HG02642 (cell line): ENCODE data around the gene PRRC2B.
"Not testable (repeated sequence)": the region's sequence is repeated elsewhere in the genome, so short reads cannot be mapped to it uniquely, and the experiment has no call there.

ENCODE experiments used
- ATAC-seq: cut with Tn5 transposase; IDR thresholded peaks from one replicate; pipeline ENCODE4 v1.9.1; 2021; ENCODE audit warnings: mild to moderate bottlenecking; ENCODE audit not compliant: unreplicated experiment, poor library complexity

Gene PRRC2B

DNA sequence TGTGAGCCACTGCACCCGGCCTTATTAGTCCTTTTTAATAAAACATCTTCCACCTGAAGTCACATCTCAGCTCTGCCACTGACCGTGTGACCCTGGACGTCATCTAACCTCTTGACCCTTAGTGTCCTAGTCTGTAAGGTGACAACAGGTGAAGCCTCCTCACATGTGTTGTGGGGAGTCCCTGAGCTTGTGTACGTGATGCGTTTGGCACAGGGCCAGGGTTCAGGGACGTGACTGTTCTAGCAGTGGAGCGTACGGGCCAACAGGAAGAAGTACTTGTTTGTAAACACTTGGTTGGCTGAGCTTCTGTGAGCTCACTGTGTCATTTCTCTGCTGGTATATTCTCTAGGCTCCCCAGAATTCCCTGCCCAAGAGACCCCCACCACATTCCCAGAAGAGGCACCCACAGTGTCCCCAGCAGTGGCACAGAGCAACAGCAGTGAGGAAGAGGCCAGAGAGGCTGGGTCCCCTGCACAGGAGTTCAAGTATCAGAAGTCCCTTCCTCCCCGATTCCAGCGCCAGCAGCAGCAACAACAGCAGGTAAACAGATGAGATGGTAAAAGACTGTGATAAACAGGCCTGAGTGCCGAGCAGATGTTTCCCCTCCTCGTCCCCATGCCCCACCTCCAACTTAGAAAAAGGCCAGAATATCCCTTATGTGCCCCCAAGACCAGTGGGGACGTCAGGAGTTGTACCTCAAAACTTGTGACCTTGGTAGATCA lies 73.5 kb downstream of the PRRC2B start:
- ATAC-seq = no peak

DNA sequence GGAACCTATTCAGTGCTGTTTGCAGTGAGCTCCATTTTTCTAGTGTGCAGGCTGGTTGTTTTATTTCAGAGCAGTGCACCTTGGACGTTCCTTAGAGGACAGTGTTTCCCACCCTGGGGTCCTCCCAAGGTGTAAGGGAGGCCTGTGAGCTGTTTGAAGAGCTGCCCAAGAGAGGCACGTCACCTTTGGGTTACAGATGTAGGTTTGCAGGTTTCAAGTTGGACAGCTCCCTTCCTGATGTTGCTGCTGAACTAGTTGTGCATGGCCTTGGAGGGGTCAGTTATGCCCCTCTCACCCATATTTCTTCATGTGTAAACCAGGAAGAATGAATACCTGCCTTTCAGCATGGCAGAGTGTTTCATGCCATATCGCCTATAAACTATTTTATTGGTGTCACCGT lies 74.1 kb downstream of the PRRC2B start:
- ATAC-seq = no peak

DNA sequence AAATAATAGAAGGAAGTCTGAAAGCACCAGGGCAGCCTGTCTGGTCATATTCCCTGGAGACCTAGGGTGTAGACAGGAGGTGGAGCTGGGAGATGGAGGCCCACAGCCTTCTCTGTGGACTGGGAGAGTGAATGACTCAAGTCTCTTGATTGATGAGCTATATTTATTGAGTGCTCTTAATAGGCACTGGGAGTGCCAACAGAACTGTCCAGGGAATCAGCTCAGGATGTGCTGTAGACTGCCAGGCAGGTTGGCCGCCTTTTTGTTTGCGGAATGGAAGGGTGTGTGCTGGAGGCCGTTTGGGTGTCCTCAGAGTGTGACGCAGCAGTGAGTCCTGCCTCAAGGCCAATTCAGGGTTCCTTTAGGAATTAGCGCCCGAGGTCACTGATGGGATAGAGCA lies 75.5 kb downstream of the PRRC2B start:
- no peak for ATAC-seq

DNA sequence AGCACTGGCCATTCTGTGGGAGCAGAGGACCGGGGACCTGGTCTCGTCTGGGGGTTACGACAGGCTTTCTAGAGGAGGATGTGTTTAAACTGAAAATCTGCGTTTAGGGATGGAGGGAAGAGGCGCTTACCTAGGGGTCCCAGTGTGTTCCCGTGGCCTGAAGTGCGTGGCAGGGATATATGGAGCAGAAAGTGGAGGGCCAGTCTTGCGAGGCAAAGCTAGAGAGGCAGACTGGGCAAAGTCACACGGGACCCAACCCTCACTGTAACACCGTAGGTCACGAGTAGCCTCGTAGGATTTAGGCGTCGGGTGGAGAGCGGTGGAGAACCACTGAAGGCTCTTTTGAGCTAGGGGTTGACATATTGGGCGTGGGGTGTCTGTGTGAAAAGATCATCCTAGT lies 76.1 kb downstream of the PRRC2B start:
- ATAC-seq = no peak

DNA sequence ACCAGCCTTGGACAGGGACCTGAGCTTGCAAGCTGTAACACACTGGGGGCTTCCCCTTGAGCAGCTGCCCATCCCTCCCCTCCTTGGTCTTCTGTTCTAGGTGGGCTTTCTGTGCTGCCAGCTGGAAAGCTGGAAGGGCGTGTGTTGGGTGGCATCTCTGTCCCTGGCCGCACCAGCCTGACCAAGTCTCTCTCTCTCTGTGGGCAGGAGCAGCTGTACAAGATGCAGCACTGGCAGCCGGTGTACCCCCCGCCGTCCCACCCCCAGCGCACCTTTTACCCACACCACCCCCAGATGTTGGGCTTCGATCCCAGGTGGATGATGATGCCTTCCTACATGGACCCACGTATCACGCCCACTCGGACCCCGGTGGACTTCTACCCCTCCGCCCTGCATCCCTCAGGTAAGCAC lies 76.7 kb downstream of the PRRC2B start:
- no peak for ATAC-seq

DNA sequence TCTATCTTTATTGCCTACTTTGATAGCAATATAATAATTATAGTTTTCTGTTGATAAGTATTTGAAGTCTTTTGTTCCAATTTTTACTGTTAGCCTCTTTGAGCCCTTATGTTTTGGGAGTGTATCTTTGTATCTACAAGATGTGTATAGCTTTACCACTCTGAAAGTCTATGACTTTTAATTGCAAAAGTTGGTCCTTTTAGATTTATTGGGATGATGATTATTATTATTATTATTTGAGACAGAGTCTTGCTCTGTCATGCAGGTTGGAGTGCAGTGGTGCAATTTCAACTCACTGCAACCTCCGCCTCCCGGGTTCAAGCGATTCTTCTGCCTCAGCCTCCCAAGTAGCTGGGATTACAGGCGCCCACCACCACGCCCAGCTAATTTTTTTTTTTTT lies 78.2 kb downstream of the PRRC2B start:
- ATAC-seq = not testable (repeated sequence)

DNA sequence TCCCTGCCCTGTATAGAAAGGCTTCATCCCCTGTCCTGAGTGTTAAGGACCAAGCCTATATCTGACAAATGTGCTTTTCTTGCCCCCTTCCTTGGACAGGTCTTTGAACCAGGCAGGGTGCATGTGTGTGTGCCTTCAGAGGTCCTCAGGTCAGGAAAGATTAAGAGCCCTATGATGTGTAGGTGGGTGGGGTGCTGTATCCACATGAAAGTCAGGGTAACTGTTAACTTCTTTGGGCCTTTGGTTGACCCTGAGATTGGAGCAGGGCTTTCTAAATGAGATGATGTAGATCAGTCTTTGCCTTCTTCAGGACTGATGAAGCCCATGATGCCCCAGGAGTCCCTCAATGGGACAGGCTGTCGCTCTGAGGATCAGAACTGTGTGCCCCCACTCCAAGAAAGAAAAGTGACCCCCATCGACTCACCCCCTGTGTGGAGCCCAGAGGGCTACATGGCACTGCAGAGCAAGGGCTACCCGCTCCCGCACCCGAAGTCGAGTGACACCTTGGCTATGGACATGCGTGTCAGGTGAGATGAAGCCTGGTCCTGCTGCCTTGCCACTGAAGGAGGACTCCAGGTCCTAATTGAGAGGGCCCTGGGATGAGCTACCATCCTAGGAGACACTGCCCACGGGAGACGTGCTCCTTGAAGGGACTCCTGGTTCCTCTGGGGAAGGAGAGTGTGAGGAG lies 79.5 kb downstream of the PRRC2B start:
- no peak for ATAC-seq

DNA sequence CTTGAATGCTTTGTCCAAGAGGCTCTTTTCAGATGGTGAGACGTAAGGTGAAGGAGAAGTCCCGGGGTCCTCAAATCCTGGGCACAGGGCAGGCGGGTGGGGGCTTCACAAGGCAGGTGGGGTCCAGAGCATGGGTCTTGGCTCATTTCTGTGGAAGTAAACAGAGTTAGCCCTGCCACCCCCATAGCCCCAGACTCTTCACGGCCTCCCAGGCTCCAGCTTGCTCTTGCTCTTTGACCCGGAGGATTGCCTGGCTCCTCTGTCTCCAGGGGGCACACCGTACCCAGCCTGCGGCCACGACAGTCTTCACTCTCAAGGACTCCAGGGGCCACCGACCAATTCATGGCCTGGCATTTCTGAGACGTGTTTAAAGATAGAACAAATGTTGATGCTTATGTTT lies 80.0 kb downstream of the PRRC2B start:
- ATAC-seq = no peak

DNA sequence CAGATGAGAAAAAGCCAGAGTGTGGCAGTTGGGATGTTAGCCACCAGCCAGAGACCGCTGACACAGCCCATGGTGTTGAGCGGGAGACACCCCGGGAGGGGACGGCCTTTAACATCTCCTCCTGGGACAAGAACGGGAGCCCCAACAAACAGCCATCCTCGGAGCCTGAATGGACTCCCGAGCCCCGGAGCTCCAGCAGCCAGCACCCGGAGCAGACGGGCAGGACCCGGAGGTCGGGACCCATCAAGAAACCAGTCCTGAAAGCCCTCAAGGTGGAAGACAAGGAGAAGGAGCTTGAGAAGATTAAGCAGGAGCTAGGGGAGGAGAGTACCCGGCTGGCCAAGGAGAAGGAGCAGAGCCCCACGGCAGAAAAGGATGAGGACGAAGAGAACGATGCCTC lies 80.8 kb downstream of the PRRC2B start:
- no peak for ATAC-seq

DNA sequence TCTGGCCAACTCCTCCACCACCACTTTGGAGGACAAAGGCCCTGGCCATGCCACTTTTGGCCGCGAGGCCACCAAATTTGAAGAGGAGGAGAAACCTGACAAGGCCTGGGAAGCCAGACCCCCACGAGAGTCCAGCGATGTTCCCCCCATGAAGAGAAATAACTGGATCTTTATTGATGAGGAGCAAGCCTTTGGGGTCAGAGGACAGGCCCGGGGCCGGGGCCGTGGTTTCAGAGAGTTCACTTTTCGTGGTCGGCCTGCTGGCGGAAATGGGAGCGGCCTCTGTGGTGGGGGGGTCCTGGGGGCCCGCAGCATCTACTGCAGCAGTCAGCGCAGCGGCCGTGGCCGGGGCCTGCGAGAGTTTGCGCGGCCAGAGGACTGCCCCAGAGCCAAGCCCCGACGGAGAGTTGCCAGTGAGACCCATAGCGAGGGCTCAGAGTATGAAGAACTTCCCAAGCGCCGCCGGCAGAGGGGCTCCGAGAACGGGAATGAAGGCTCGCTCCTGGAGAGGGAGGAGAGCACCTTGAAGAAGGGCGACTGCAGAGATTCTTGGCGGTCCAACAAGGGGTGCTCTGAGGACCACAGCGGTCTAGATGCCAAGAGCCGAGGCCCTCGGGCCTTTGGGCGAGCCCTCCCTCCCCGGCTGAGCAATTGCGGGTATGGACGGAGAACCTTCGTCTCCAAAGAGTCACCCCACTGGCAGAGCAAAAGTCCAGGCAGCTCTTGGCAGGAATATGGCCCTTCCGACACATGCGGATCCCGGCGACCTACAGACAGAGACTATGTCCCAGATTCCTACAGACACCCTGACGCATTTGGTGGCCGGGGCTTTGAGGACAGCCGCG lies 81.4 kb downstream of the PRRC2B start:
- no peak for ATAC-seq

DNA sequence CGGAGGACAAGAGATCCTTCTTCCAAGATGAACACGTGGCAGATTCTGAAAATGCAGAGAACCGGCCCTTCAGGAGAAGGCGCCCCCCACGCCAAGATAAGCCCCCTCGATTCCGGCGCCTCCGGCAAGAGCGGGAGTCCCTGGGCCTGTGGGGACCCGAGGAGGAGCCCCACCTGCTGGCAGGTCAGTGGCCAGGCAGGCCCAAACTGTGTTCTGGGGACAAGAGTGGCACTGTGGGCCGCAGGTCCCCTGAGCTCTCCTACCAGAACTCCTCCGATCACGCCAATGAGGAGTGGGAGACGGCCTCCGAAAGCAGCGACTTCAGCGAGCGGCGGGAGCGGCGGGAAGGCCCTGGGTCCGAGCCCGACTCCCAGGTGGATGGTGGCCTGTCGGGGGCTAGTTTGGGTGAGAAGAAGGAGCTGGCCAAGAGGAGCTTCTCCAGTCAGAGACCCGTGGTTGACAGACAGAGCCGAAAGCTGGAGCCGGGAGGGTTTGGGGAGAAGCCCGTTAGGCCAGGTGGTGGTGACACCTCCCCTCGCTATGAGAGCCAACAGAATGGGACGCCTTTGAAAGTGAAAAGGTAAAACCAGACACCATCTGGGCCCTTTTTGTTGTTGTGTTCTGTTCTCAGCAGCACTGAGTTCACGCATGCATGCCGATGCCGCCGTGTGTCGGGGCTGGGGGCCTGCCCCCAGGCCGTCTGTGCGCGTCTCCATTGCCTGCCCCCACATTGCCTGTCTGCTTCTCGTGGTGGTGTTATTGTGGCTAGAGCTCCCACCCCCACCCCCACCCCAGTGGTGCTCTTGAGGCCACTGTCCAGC lies 82.3 kb downstream of the PRRC2B start:
- no peak for ATAC-seq

DNA sequence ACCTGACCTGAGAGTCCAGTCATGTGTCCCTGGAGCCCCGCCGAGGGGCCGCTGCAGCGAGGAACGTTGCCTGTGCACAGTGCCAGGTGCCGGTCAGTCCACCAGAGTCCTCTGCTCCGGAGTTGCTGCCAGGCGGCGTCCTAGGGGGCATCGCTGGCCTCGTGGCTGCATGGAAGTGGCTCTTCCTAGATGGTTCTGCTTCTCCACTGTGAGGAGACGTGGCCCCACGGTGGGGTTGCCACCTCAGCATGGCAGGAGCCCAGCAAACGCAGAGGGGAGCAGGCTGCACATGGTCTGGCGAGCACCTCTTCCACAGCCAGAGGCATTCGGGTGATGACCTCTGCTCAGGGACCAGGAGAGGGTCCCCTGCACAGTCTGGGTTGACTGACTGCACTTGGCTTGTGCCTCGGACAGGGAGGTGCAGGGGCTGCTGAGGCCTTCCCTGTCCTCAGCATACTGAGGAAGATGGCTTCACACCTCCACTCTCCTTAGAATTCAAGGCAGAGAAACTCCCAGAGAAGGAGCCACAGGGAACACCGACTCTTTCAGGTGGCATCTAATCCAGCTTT lies 83.0 kb downstream of the PRRC2B start:
- no peak for ATAC-seq

DNA sequence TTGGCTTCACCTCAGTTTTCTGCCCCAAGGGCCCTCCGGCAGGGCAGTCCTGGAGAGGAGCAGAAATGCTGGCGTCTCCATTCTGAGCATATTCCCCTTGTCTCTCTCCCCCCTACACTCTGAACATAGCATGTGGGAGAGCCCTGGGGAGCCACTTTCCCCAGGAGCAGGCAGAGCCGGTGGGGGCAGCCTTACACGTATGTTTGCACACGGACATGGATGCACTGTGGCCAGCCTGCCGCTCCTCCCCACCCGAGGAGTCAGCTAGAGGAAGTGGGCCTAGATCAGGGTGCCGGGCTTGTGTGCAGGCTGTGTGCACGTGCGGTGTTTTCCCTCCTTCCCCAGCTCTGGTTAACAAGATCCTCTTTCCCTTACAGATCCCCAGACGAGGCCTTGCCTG lies 83.5 kb downstream of the PRRC2B start:
- ATAC-seq = no peak

DNA sequence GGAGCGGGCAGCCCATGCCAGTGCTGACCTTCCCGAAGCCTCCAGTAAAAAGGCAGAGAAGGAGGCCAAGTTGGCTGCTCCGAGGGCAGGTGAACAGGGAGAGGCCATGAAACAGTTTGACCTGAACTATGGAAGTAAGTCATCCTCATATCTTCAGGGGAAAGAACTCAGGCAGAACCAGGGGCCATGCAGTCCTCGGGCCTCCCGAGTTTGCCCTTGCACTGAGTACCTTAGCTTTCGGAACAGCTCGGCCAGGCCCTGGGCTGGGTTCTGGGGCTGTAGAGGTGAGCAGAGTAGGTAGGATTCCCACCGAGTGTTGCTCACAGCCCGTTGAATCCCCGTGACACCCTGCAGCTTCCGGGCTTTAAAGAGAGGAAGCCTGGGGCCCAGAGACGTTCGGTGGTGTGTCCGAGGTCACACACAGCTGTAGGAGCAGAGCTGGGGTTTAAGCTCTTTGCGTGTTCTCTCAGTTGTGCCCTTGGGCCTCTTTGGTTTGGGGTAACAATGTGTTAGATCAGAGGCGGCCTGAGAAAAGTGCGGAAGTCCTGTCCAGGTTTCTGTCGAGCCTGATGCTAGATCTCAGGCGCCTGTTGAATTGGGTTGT lies 84.0 kb downstream of the PRRC2B start:
- ATAC-seq = no peak

DNA sequence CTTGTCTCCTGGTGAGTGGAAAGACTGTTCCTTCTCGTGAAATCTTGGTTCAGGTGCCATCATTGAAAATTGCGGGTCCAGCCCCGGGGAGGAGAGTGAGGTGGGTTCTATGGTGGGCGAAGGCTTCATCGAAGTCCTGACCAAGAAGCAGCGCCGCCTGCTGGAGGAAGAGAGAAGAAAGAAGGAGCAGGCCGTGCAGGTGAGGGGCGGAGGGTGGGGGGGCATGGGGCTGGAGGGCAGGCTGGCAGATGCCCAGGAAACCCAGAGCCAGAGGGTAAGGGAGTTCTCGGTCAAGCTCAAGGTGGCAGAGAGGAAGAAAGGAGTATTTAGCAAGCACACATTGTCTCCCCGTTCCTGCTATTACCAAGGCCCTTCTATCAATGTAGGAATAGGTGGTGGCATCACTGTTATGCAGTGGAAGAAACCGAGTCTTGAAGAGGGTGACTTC lies 84.6 kb downstream of the PRRC2B start:
- no peak for ATAC-seq

DNA sequence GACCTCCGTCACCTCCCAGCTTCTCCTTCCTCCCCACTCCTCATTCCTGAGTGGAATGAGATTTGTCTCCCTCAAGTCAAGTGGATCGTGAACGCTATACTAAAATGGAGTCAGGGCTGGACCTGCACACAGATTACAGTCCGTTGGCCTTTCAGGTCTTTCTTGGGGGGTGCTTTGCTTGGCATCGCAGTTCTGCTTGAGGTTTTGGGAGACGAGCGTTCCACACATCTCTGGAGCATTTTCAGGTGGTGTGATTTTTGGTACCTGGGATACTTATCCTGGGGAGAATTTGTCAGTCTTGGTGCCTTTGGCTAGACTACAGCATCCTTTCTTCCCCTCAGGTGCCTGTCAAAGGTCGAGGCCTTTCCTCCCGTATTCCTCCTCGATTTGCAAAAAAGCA lies 85.0 kb downstream of the PRRC2B start:
- ATAC-seq = no peak

DNA sequence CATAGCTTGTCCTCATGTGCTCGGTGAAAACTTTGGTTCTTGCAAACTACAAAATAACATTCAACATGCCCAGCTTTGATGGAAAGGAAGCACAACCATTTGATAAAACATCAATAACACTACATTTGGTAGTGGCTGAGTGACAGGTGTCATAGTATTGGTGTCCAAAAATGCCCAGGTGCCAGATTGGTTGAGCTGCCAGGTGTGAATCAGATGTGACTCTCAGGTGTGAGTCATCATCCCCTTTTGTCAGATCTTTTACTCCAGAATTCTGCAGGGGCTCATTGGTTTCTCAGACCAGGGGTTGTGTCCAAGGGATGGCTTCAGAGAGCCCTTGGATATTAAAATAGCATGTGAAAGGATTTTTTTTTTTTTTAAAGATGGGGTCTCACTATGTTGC lies 86.4 kb downstream of the PRRC2B start:
- ATAC-seq = no peak

DNA sequence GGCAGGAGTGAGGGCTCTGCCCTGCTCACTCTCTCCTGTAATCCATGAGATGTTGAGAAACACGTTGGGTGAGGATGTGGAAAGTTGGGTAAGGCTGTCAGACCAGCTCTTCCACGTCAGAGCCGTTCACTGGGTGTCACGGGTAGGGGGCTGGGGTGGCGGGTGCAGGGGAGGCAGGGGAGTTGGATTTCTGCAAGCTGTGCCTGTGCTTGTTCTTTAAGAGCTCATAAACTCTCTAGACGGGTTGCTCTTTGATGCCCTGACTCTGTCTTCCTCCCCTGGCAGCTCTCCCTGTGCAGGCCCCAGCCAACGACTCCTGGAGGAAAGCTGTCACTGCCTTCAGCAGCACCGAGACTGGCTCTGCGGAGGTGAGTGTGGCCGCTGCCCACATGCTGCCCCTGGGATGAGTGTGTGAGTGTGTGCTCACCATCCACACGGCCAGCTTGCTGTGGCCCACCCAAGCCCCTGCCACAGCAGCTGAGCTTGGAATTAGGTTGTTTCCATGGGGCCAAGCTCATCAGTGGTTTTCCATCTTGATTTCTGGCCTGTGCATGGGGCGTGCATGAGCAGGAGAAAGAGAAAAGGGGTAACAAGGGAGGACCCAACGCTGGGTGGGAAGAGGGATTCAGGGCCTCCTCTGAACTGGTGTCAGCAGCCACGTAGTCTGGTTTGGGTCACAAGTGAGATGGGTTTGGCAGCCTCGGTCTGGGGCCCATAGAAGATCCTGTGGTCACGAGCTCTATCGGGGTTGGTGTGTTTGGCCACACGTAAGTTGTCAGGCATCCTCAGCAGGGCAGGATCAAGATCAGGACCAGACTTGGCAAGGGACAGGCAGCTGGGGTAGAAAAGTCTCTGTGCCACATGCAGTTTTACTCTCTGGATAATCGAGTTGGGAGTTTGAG lies 87.8 kb downstream of the PRRC2B start:
- no peak for ATAC-seq
